H9 (cell line): ENCODE results near the gene ADSS1. TPM values are rescaled to one million over a fixed set of nuclear protein-coding genes. Genes with fewer than 3 reads are reported as not detected.

Experiments
- DNase-seq: peaks from one replicate; pipeline ENCODE4 v3.0.0-alpha.2; 2017
- H2AFZ ChIP-seq: one replicate; pipeline ENCODE4 v1.6.1; 2013; ENCODE audit warnings: mild to moderate bottlenecking, low read length, control low read depth, moderate library complexity
- H2AK5ac ChIP-seq: 2 replicates; pipeline ENCODE4 v1.6.1; 2013; ENCODE audit warnings: low read length, control low read depth, mixed read lengths; ENCODE audit not compliant: insufficient read length
- H2BK120ac ChIP-seq: one replicate; pipeline ENCODE4 v1.6.1; 2013; ENCODE audit warnings: low read depth, mild to moderate bottlenecking, low read length, control low read depth, inconsistent platforms; ENCODE audit not compliant: poor library complexity, severe bottlenecking
- H2BK12ac ChIP-seq: 2 replicates; pipeline ENCODE4 v1.6.1; 2013; ENCODE audit warnings: low read length, control low read depth, mixed read lengths, low read depth; ENCODE audit not compliant: insufficient read length
- H2BK15ac ChIP-seq: 2 replicates; pipeline ENCODE4 v1.6.1; 2013; ENCODE audit warnings: low read depth, low read length, control low read depth
- H2BK20ac ChIP-seq: one replicate; pipeline ENCODE4 v1.6.1; 2013; ENCODE audit warnings: low read depth, mild to moderate bottlenecking, low read length, control low read depth, inconsistent platforms; ENCODE audit not compliant: poor library complexity, severe bottlenecking
- H2BK5ac ChIP-seq: 2 replicates; pipeline ENCODE4 v1.6.1; 2013; ENCODE audit warnings: low read length, control low read depth, mixed read lengths; ENCODE audit not compliant: insufficient read length
- H3K14ac ChIP-seq: 2 replicates; pipeline ENCODE4 v1.6.1; 2013; ENCODE audit warnings: low read length, control low read depth; ENCODE audit not compliant: insufficient read depth
- H3K18ac ChIP-seq: 2 replicates; pipeline ENCODE4 v1.6.1; 2013; ENCODE audit warnings: low read depth, mild to moderate bottlenecking, mixed read lengths, low read length, control low read depth; ENCODE audit not compliant: insufficient read length
- H3K23ac ChIP-seq: 2 replicates; pipeline ENCODE4 v1.6.1; 2013; ENCODE audit warnings: low read length, control low read depth, mixed read lengths, low read depth; ENCODE audit not compliant: insufficient read length
- H3K23me2 ChIP-seq: 2 replicates; pipeline ENCODE4 v1.6.1; 2013; ENCODE audit warnings: low read depth, mild to moderate bottlenecking, mixed read lengths, low read length, control low read depth; ENCODE audit not compliant: insufficient read length, poor library complexity, severe bottlenecking
- H3K27ac ChIP-seq: 2 replicates; pipeline ENCODE4 v1.5.1; 2013; ENCODE audit warnings: low read length, control low read depth, mixed read lengths, low read depth; ENCODE audit not compliant: insufficient read length
- H3K27me3 ChIP-seq: 2 replicates; pipeline ENCODE4 v1.6.1; 2013; ENCODE audit warnings: low read length, control low read depth, inconsistent platforms; ENCODE audit not compliant: insufficient read depth
- H3K4ac ChIP-seq: 2 replicates; pipeline ENCODE4 v1.6.1; 2013; ENCODE audit warnings: low read depth, mild to moderate bottlenecking, control low read depth, inconsistent platforms, low read length, moderate library complexity
- H3K4me1 ChIP-seq: 2 replicates; pipeline ENCODE4 v1.6.1; 2013; ENCODE audit warnings: low read length, control low read depth, inconsistent platforms; ENCODE audit not compliant: insufficient read depth
- H3K4me2 ChIP-seq: 2 replicates; pipeline ENCODE4 v1.6.1; 2013; ENCODE audit warnings: low read length, control low read depth, mixed read lengths; ENCODE audit not compliant: insufficient read length, insufficient read depth
- H3K56ac ChIP-seq: 2 replicates; pipeline ENCODE4 v1.6.1; 2013; ENCODE audit warnings: low read depth, mild to moderate bottlenecking, mixed read lengths, low read length, control low read depth; ENCODE audit not compliant: insufficient read length
- H3K79me1 ChIP-seq: 2 replicates; pipeline ENCODE4 v1.6.1; 2013; ENCODE audit warnings: low read depth, mild to moderate bottlenecking, moderate library complexity, low read length, control low read depth, inconsistent platforms; ENCODE audit not compliant: insufficient read depth, poor library complexity, severe bottlenecking
- H3K79me2 ChIP-seq: 2 replicates; pipeline ENCODE4 v1.6.1; 2013; ENCODE audit warnings: low read length, control low read depth, inconsistent platforms; ENCODE audit not compliant: insufficient read depth
- H3K9ac ChIP-seq: 2 replicates; pipeline ENCODE4 v1.6.1; 2013; ENCODE audit warnings: low read length, control low read depth, mixed read lengths; ENCODE audit not compliant: insufficient read length; ENCODE audit errors: extremely low read depth
- H3K9me3 ChIP-seq: one replicate; pipeline ENCODE4 v1.6.1; 2013; ENCODE audit warnings: low read depth, low read length, inconsistent platforms; ENCODE audit not compliant: control insufficient read depth
- H3T11ph ChIP-seq: one replicate; pipeline ENCODE4 v1.6.1; 2013; ENCODE audit warnings: mild to moderate bottlenecking, low read length, control low read depth, inconsistent platforms
- H4K20me1 ChIP-seq: one replicate; pipeline ENCODE4 v1.6.1; 2013; ENCODE audit not compliant: control insufficient read depth, insufficient read length, insufficient read depth
- H4K5ac ChIP-seq: 2 replicates; pipeline ENCODE4 v1.6.1; 2013; ENCODE audit warnings: low read depth, mild to moderate bottlenecking, mixed read lengths, low read length, control low read depth; ENCODE audit not compliant: insufficient read length
- H4K8ac ChIP-seq: replicated peaks from 2 replicates; pipeline ENCODE4 v1.6.1; 2013; ENCODE audit warnings: low read length, control low read depth, mixed read lengths, low read depth; ENCODE audit not compliant: insufficient read length
- H4K91ac ChIP-seq: 2 replicates; pipeline ENCODE4 v1.6.1; 2013; ENCODE audit warnings: low read depth, mild to moderate bottlenecking, moderate library complexity, mixed read lengths, low read length, control low read depth; ENCODE audit not compliant: insufficient read length
- H3K27ac Mint-ChIP-seq, 3 experiments: 2 replicates in 2 of 3; 3 replicates in 1 of 3; pipeline ENCODE4 v1.8.0; 2020 to 2021; ENCODE audit warnings: mixed read lengths in 3 of 3, mild to moderate bottlenecking in 1 of 3, moderate library complexity in 1 of 3
- H3K27me3 Mint-ChIP-seq: 2 replicates; pipeline ENCODE4 v1.8.0; 2021; ENCODE audit warnings: low read depth, mild to moderate bottlenecking, moderate library complexity, mixed read lengths
- H3K36me3 Mint-ChIP-seq, 3 experiments: 2 replicates in 2 of 3; 3 replicates in 1 of 3; pipeline ENCODE4 v1.8.0; 2020 to 2021; ENCODE audit warnings: low read depth in 3 of 3, mixed read lengths in 3 of 3; ENCODE audit not compliant: insufficient read depth in 1 of 3
- H3K4me1 Mint-ChIP-seq, 2 experiments: 2 replicates each; pipeline ENCODE4 v1.8.0; 2020; ENCODE audit warnings: mixed read lengths in 2 of 2
- H3K4me3 Mint-ChIP-seq, 2 experiments: 2 replicates in 1 of 2; 3 replicates in 1 of 2; pipeline ENCODE4 v1.8.0; 2020 to 2021; ENCODE audit warnings: mild to moderate bottlenecking in 2 of 2, mixed read lengths in 2 of 2, moderate library complexity in 1 of 2
- H3K9me3 Mint-ChIP-seq, 2 experiments: 2 replicates in 1 of 2; 3 replicates in 1 of 2; pipeline ENCODE4 v1.8.0; 2020; ENCODE audit warnings: mild to moderate bottlenecking in 2 of 2, mixed read lengths in 2 of 2, moderate library complexity in 1 of 2
- WGBS: extraction: QIAGEN DNeasy Blood & Tissue Kit; methylation state at CpG from one replicate; pipeline ENCODE4 v1.1.7; 2013; ENCODE audit warnings: missing lambda C conversion rate, low lambda C conversion rate, mixed read lengths; ENCODE audit not compliant: insufficient read length; ENCODE audit errors: extremely low coverage; 5-methylcytosine and 5-hydroxymethylcytosine counted together
- total RNA-seq: library from RNA; stranded (reverse); gene quantifications from 2 replicates; pipeline ENCODE4 v1.2.1, GENCODE V29; 2021
- TF ChIP-seq, protein P1 (sequence below): fragments of 200-600 bp; sonication (generic); conservative IDR thresholded peaks from 3 replicates; pipeline ENCODE4 v1.8.0; 2021; ENCODE audit warnings: antibody characterized with exemption, mild to moderate bottlenecking

The ADSS1 gene
- total RNA-seq, 1 experiment from 2014 or later, result 8.5 TPM

DNA sequence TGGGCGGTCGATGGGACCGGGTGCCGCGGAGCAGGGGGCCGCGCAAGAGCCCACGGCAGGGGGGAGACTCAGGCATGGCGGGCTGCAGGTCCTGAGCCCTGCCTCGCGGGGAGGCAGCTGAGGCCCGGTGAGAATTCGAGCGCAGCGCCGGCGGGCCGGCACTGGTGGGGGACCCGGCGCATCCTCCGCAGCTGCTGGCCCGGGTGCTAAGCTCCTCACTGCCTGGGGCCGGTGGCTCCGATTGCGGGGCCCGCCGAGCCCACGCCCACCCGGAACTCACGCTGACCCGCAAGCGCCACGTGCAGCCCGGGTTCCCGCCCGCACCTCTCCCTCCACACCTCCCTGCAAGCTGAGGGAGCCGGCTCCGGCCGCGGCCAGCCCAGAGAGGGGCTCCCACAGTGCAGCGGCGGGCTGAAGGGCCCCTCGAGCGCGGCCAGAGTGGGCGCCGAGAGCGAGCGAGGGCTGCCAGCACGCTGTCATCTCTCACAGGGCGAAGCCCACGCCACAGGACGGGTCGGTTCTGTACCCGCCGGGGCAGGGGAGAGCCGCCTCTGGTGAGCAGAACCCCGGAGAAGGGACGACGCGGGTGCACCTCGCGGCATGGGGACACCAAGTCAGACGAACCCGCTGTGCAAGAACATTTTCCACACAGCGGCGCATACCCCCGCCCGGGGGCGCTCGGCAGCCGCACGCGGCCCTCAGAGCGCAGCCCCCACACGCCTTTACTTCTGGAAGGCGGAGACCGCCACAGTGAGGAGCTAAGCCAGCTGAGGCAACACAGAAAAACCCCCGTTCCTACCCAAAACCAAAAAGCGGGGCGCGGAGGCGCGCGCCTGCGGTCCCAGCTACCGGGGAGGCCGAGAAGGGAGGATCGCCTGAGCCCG lies 27.8 kb downstream of the ADSS1 start:
- Mint-ChIP-seq H3K4me1 (peaks cover 18 to 19% of the 10 kb centered on the region in 2 experiments), H3K27me3 (peaks cover 7% of the 10 kb centered on the region), H3K9me3 (peaks cover 13 to 19% of the 10 kb centered on the region in 2 experiments), H3K27ac (no peak overlapping the region), H3K4me3 (peak overlapping the region; percentile 87 to 90), H3K36me3 (peaks cover 10 to 40% (median 29%) of the 10 kb centered on the region in 3 experiments; a peak in 6 of 7 replicates)
- H3K23me2 ChIP-seq, result peaks cover 12% of the 10 kb centered on the region
- TF ChIP-seq, protein P1, sequence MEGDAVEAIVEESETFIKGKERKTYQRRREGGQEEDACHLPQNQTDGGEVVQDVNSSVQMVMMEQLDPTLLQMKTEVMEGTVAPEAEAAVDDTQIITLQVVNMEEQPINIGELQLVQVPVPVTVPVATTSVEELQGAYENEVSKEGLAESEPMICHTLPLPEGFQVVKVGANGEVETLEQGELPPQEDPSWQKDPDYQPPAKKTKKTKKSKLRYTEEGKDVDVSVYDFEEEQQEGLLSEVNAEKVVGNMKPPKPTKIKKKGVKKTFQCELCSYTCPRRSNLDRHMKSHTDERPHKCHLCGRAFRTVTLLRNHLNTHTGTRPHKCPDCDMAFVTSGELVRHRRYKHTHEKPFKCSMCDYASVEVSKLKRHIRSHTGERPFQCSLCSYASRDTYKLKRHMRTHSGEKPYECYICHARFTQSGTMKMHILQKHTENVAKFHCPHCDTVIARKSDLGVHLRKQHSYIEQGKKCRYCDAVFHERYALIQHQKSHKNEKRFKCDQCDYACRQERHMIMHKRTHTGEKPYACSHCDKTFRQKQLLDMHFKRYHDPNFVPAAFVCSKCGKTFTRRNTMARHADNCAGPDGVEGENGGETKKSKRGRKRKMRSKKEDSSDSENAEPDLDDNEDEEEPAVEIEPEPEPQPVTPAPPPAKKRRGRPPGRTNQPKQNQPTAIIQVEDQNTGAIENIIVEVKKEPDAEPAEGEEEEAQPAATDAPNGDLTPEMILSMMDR, result no peak
- no peak overlapping the region for H2BK12ac ChIP-seq
- no peak overlapping the region for H2AK5ac ChIP-seq
- no peak overlapping the region for H2BK5ac ChIP-seq
- H3K9me3 ChIP-seq, result peaks cover 6% of the 10 kb centered on the region
- H4K8ac ChIP-seq, result no peak overlapping the region
- H3K4ac ChIP-seq, result no peak overlapping the region
- no peak overlapping the region for H4K5ac ChIP-seq
- WGBS, result no CpG with 5 or more reads among the region's 90 CpGs
- H3K4me2 ChIP-seq, result peak overlapping the region; percentile 47
- no peak overlapping the region for H3K56ac ChIP-seq
- H3K18ac ChIP-seq, result peak overlapping the region; percentile 76
- no peak overlapping the region for H2BK15ac ChIP-seq
- peaks cover 16% of the 10 kb centered on the region; the same call in 1 of the 2 replicates for H3K79me2 ChIP-seq
- H3K27ac ChIP-seq, result no peak overlapping the region
- H3T11ph ChIP-seq, result no peak overlapping the region
- no peak overlapping the region for H2BK20ac ChIP-seq
- no peak for DNase-seq
- no peak overlapping the region for H3K23ac ChIP-seq
- H3K79me1 ChIP-seq, result no peaks in the 10 kb centered on the region
- no peak overlapping the region for H3K14ac ChIP-seq
- no peak overlapping the region for H3K9ac ChIP-seq
- H4K91ac ChIP-seq, result no peak overlapping the region
- no peaks in the 10 kb centered on the region; the same call in 1 of the 2 replicates for H3K4me1 ChIP-seq
- no peaks in the 10 kb centered on the region for H3K27me3 ChIP-seq
- H2BK120ac ChIP-seq, result no peak overlapping the region
- H2AFZ ChIP-seq, result no peak overlapping the region
- H4K20me1 ChIP-seq, result no peaks in the 10 kb centered on the region
